HG02943 (cell line): ENCODE measurements around the gene SULT1B1.

Experiments used
- ATAC-seq: cut with Tn5 transposase; IDR thresholded peaks from one replicate; pipeline ENCODE4 v1.9.1; 2021; ENCODE audit warnings: mild to moderate bottlenecking, low read depth, moderate library complexity; ENCODE audit not compliant: unreplicated experiment

SULT1B1 gene

DNA sequence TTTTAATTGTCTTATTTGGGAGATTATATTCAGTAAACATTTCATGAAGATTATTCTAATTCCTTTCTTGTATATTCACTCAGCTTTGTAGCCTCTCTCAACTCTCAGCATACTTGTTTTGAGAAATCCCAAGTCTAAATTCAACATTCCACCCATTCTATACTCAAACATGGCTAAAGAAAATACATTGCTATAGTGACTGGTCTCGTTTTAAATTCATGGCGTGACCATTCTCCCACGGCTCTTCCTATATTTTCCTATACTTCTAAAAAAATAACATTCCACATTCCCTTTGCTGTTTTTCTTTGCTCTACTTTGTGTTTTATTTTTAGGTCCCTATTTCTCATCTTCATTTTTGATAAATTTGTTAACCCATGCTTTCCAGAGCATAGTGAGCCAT, 58.2 kb downstream of the SULT1B1 start:
- ATAC-seq = no peak

DNA sequence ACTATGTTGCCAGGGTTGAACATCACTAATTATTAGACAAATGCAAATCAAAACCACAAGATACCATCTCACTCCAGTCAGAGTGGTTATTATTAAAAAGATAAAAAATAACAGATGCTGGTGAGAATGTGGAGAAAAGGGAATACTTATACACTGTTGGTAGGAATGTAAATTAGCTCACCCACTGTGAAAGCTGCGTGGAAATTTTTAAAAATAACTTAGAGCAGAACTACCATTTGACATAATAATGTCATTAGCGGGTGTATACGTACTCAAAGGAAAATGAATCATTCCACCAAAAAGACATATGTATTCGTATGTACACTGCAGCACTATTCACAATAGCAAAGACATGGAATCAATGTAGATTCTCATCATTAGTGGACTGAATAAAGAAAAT, 58.7 kb downstream of the SULT1B1 start:
- no peak for ATAC-seq

DNA sequence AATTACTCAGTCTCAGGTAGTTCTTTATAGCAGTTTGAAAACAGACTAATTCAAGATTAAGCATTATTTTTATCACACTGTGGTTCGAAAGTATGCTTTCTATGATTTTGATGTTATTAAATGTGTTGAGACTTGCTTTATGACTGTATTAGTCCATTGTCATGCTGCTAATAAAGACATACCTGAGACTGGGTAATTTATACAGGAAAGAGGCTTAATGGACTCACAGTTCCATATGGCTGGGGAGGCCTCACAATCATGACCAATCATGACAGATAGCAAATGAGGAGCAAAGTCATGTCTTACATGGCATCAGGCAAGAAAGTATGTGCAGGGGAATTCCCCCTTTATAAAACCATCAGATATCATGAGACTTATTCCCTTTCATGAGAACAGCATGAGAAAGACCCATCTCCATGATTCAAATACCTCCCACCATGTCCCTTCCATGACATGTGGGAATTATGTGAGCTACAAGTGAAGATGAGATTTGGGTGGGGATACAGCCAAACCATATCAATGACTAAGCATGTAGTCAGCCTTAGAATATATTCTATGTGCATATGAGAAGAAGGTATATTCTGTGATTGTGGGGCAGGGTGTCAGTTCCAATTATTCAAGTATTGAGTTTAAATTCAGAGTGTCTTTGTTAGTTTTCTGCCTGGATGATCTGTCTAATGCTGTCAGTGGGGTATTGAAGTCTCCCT, 62.7 kb downstream of the SULT1B1 start:
- no peak for ATAC-seq

DNA sequence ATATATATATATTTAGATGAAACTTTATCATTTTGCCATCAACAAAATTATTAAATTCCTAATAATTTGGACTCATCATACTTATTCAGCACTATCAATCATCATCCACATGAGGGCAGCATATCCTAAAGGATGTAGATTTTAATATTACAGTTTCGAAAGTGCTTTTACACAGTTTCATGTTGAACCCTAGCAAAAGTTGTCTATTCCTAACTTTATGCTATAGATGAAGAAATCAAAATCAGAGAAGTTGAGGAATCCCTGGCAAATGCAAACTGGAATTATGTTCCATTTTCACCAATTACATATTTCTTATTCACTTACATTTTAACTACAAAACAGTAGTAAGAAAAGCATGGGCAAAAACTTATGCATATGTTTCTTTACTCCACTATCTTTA, 70.8 kb downstream of the SULT1B1 start:
- no peak for ATAC-seq

DNA sequence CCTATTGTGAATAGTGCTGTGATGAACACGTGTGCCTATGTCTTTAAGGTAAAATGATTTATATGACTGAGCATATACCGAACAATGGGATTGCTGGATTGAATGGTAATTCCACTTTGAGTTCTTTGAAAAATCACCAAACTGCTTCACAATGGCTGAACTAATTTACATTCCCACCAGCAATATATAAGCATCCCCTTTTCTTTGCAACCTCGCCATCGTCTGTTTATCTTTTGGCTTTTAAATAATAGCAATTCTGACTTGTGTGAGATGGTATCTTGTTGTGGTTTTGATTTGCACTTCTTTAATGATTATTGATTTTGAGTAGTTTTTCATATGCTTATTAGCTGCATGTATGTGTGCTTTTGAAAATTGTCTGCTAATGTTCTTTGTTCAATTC, 75.6 kb downstream of the SULT1B1 start:
- no peak for ATAC-seq
